ENCODE measurements around the gene PACSIN2. TPM values are rescaled to one million over a fixed set of nuclear protein-coding genes. Genes with fewer than 3 reads are reported as not detected.
A peak's percentile ranks its signal among the peaks of the same experiment; 100 is the strongest.

Gene PACSIN2
- total and polyA plus RNA-seq, 2 experiments from 2014 or later, result 23.5 to 57.3 TPM

DNA sequence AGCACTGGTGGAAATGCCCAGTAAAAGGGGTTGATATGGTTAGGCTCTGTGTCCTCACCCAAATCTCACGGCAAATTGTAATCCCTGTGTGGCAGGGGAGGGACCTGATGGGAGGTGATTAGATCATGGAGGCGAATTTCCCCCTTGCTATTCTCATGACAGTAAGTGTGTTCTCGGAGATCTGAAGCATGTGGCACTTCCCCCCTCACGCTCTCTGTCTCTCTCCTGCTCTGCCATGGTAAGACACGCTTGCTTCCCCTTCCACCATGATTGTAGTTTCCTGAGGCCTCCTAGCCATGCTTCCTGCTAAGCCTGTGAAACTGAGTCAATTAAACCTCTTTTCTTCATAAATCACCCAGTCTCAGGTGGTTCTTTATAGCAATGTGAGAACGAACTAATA lies 37.4 kb downstream of the PACSIN2 start (continued):
- TF ChIP-seq, protein P1, sequence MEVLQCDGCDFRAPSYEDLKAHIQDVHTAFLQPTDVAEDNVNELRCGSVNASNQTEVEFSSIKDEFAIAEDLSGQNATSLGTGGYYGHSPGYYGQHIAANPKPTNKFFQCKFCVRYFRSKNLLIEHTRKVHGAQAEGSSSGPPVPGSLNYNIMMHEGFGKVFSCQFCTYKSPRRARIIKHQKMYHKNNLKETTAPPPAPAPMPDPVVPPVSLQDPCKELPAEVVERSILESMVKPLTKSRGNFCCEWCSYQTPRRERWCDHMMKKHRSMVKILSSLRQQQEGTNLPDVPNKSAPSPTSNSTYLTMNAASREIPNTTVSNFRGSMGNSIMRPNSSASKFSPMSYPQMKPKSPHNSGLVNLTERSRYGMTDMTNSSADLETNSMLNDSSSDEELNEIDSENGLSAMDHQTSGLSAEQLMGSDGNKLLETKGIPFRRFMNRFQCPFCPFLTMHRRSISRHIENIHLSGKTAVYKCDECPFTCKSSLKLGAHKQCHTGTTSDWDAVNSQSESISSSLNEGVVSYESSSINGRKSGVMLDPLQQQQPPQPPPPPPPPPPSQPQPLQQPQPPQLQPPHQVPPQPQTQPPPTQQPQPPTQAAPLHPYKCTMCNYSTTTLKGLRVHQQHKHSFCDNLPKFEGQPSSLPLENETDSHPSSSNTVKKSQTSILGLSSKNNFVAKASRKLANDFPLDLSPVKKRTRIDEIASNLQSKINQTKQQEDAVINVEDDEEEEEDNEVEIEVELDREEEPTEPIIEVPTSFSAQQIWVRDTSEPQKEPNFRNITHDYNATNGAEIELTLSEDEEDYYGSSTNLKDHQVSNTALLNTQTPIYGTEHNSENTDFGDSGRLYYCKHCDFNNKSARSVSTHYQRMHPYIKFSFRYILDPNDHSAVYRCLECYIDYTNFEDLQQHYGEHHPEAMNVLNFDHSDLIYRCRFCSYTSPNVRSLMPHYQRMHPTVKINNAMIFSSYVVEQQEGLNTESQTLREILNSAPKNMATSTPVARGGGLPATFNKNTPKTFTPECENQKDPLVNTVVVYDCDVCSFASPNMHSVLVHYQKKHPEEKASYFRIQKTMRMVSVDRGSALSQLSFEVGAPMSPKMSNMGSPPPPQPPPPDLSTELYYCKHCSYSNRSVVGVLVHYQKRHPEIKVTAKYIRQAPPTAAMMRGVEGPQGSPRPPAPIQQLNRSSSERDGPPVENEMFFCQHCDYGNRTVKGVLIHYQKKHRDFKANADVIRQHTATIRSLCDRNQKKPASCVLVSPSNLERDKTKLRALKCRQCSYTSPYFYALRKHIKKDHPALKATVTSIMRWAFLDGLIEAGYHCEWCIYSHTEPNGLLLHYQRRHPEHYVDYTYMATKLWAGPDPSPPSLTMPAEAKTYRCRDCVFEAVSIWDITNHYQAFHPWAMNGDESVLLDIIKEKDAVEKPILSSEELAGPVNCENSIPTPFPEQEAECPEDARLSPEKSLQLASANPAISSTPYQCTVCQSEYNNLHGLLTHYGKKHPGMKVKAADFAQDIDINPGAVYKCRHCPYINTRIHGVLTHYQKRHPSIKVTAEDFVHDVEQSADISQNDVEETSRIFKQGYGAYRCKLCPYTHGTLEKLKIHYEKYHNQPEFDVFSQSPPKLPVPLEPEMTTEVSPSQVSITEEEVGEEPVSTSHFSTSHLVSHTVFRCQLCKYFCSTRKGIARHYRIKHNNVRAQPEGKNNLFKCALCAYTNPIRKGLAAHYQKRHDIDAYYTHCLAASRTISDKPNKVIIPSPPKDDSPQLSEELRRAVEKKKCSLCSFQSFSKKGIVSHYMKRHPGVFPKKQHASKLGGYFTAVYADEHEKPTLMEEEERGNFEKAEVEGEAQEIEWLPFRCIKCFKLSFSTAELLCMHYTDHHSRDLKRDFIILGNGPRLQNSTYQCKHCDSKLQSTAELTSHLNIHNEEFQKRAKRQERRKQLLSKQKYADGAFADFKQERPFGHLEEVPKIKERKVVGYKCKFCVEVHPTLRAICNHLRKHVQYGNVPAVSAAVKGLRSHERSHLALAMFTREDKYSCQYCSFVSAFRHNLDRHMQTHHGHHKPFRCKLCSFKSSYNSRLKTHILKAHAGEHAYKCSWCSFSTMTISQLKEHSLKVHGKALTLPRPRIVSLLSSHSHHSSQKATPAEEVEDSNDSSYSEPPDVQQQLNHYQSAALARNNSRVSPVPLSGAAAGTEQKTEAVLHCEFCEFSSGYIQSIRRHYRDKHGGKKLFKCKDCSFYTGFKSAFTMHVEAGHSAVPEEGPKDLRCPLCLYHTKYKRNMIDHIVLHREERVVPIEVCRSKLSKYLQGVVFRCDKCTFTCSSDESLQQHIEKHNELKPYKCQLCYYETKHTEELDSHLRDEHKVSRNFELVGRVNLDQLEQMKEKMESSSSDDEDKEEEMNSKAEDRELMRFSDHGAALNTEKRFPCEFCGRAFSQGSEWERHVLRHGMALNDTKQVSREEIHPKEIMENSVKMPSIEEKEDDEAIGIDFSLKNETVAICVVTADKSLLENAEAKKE (CRISPR knock-in tag; IDR thresholded peaks at IDR 0.05), result no peak
- no peak for TF ChIP-seq JUNB (IDR thresholded peaks at IDR 0.05; ENCODE audit: unreplicated experiment)

DNA sequence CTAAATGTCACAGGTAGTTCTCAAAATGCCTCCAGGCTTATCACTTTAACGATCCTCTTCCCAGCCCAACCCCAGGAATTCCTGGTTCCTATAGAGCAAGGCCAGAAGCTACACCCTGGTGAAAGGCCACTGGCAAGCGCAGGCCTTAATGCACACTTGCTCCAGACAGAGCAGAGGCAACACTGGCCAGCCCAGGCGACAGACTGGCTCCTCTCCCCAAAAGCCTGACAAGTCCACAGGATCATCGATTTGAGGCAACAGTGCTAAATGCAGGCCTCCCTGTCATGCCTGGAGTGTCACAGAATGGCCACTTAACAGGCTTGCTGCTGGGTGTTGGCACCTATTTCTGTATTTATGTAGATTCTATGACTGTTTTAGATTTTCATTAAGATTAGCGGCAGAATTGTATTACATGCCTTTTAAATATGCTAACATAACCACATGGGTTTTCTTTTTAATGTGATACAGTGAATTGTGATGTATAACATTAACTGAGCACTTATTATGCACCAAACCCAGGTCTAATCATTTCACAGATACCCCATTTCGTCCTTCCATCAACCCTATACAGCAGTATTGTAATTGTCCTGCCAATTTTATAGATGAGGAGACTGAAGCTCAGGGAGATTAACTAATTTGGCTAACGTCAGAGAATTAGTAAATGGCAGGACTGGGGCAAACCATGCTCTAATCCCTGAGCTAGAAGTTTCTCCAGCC lies 38.6 kb downstream of the PACSIN2 start:
- Mint-ChIP-seq H3K27ac (no peak overlapping the region; the same call in 1 of the 2 replicates), H3K9me3 (peaks cover 11% of the 10 kb centered on the region), H3K27me3 (ENCODE audit: insufficient read depth, low read depth, poor library complexity) (peaks cover 6% of the 10 kb centered on the region), H3K4me3 (no peak overlapping the region), H3K36me3 (ENCODE audit: low read depth) (peaks cover 20% of the 10 kb centered on the region), H3K4me1 (peaks cover 29% of the 10 kb centered on the region)
- peak overlapping the region; percentile 58; the same call in 1 of the 2 replicates for H3K27ac ChIP-seq (ENCODE audit: low read depth)
- peak; percentile 72 for ATAC-seq
- no peaks in the 10 kb centered on the region for H3K9me2 ChIP-seq (ENCODE audit: insufficient read depth)
- H4K20me1 ChIP-seq (replicated peaks; ENCODE audit: insufficient read depth), result peaks cover 39% of the 10 kb centered on the region
- H3K4me2 ChIP-seq, result no peak overlapping the region
- H3K4me3 ChIP-seq, result no peak overlapping the region
- H3F3A ChIP-seq (replicated peaks; ENCODE audit: low read depth), result no peaks in the 10 kb centered on the region
- H3K79me2 ChIP-seq (replicated peaks; ENCODE audit: insufficient read depth), result peaks cover 85% of the 10 kb centered on the region
- no peak overlapping the region for H2AFZ ChIP-seq
- DNase-seq (ENCODE audit: low spot score), result peak; percentile 48
- H3K36me3 ChIP-seq (ENCODE audit: insufficient read depth), result no peaks in the 10 kb centered on the region
- H3K4me1 ChIP-seq (ENCODE audit: insufficient read depth), result peaks cover 24% of the 10 kb centered on the region; the same call in 1 of the 2 replicates
- TF ChIP-seq EZH2 (IDR thresholded peaks at IDR 0.05; ENCODE audit: low read depth, unreplicated experiment), result no peak
- H3K27me3 ChIP-seq (ENCODE audit: insufficient read depth), result no peaks in the 10 kb centered on the region

All from GM23338 (cell line).